OCI-LY3 (cell line): ENCODE results near the gene RNF208.

ENCODE experiments used
- H2AFZ ChIP-seq: fragments of 200-600, 300-600 bp; shearing (Covaris generic); 2 replicates; pipeline ENCODE4 v1.6.0; 2014; ENCODE audit warnings: antibody characterized with exemption, low read depth, low read length
- H3K27ac ChIP-seq: fragments of 200-600, 300-600 bp; sonication (generic); 2 replicates; pipeline ENCODE4 v1.5.1; 2014; ENCODE audit warnings: mild to moderate bottlenecking, low read length, moderate library complexity, mixed read lengths
- H3K27me3 ChIP-seq: fragments of 200-600, 300-600 bp; sonication (generic); 2 replicates; pipeline ENCODE4 v1.6.1; 2014; ENCODE audit warnings: low read depth, low read length, mixed read lengths
- H3K36me3 ChIP-seq: fragments of 200-600, 300-600 bp; sonication (generic); replicated peaks from 2 replicates; pipeline ENCODE3; 2014; ENCODE audit warnings: low read depth, low read length, mixed read lengths
- H3K4me1 ChIP-seq: fragments of 300-600, 200-600 bp; sonication (generic); 2 replicates; pipeline ENCODE4 v1.6.1; 2014; ENCODE audit warnings: low read length, mixed read lengths
- H3K4me2 ChIP-seq: fragments of 200-600, 300-600 bp; sonication (generic); 2 replicates; pipeline ENCODE4 v1.6.1; 2014; ENCODE audit warnings: low read length, mixed read lengths
- H3K4me3 ChIP-seq: fragments of 300-600, 200-600 bp; sonication (generic); 2 replicates; pipeline ENCODE4 v1.5.1; 2014; ENCODE audit warnings: antibody characterized with exemption, mild to moderate bottlenecking, low read length, moderate library complexity
- H3K79me2 ChIP-seq: fragments of 300-600, 200-600 bp; shearing (Covaris generic); 2 replicates; pipeline ENCODE4 v1.6.1; 2014; ENCODE audit warnings: mild to moderate bottlenecking, low read length, mixed read lengths
- H3K9ac ChIP-seq: fragments of 300-600, 200-600 bp; shearing (Covaris generic); 2 replicates; pipeline ENCODE4 v1.6.0; 2014; ENCODE audit warnings: mild to moderate bottlenecking, low read length, moderate library complexity
- H3K9me3 ChIP-seq: fragments of 200-600, 300-600 bp; shearing (Covaris generic); 2 replicates; pipeline ENCODE4 v1.6.1; 2014; ENCODE audit warnings: low read length, mixed read lengths; ENCODE audit not compliant: insufficient read depth
- H4K20me1 ChIP-seq: fragments of 200-600, 300-600 bp; sonication (generic); 2 replicates; pipeline ENCODE4 v1.6.1; 2016; ENCODE audit warnings: low read length, mixed read lengths; ENCODE audit not compliant: insufficient read depth
- EZH2phosphoT487 ChIP-seq: fragments of 200-600 bp; shearing (Covaris generic); IDR thresholded peaks from 2 replicates; pipeline ENCODE4 v1.6.1; 2018; ENCODE audit warnings: antibody characterized with exemption, mixed run types, low read depth
- TF ChIP-seq, protein P1 (sequence below): fragments of 200-600, 300-600 bp; sonication (generic); IDR thresholded peaks from 2 replicates; pipeline ENCODE4 v1.5.1; 2014; ENCODE audit warnings: antibody characterized with exemption, low read length, low read depth

RNF208 gene

DNA sequence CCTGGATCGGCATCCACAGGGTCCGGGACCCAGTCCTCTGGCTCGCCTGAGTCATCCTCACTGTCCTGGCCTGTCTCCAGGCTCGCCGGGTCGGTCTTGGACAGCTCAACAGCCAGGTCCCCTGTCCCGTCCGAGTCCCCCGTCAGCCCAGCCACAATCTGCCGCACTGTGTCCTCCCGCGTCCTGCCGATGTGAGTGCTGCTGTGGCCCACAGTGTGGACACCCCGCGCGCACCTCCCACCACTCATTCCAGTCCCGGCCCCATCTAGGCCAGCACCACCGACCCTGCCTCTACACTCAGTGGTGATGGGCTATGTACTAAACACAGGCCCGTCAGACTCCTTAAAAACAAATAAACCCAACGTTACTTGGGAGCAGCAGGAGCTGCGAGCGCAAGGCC lies 40.4 kb downstream of the RNF208 start:
- Histone ChIP-seq H3K9ac (no peak overlapping the region), H4K20me1 (no peaks in the 10 kb centered on the region; the same call in 1 of the 2 replicates), H3K4me3 (no peak overlapping the region), H3K36me3 (peaks cover 38% of the 10 kb centered on the region), H3K4me1 (no peaks in the 10 kb centered on the region; the same call in 1 of the 2 replicates), H2AFZ (no peak overlapping the region), H3K9me3 (no peaks in the 10 kb centered on the region), H3K27me3 (no peaks in the 10 kb centered on the region), H3K27ac (no peak overlapping the region), H3K79me2 (peaks cover 10% of the 10 kb centered on the region), H3K4me2 (no peak overlapping the region)
- no peak for TF ChIP-seq EZH2phosphoT487
- TF ChIP-seq, protein P1, sequence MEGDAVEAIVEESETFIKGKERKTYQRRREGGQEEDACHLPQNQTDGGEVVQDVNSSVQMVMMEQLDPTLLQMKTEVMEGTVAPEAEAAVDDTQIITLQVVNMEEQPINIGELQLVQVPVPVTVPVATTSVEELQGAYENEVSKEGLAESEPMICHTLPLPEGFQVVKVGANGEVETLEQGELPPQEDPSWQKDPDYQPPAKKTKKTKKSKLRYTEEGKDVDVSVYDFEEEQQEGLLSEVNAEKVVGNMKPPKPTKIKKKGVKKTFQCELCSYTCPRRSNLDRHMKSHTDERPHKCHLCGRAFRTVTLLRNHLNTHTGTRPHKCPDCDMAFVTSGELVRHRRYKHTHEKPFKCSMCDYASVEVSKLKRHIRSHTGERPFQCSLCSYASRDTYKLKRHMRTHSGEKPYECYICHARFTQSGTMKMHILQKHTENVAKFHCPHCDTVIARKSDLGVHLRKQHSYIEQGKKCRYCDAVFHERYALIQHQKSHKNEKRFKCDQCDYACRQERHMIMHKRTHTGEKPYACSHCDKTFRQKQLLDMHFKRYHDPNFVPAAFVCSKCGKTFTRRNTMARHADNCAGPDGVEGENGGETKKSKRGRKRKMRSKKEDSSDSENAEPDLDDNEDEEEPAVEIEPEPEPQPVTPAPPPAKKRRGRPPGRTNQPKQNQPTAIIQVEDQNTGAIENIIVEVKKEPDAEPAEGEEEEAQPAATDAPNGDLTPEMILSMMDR: no peak

DNA sequence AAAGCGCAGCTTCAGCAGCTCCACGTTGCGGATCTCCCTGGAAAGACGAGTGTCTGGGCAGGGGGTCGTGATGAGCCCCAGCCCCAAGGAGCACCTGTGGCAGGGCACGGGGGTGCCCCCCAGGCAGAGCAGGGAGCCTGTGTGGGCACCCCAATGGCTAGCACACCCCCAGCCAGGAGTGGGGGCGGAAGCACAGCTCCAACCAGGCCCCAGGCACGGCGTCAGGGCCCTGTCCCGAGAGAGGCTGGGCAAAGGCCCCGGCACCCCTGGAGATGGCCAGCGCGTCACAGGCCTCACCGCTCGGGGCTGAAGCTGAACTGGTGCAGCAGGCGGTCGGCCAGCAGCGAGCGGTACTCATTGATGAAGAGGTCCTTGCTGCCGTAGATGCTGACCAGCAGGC lies 41.5 kb downstream of the RNF208 start:
- Histone ChIP-seq H3K9me3 (no peaks in the 10 kb centered on the region), H3K36me3 (peaks cover 35% of the 10 kb centered on the region), H3K4me2 (no peak overlapping the region), H3K27me3 (no peaks in the 10 kb centered on the region), H3K27ac (no peak overlapping the region), H3K79me2 (no peaks in the 10 kb centered on the region; the same call in 1 of the 2 replicates), H4K20me1 (no peaks in the 10 kb centered on the region; the same call in 1 of the 2 replicates), H2AFZ (no peak overlapping the region), H3K4me3 (no peak overlapping the region), H3K4me1 (no peaks in the 10 kb centered on the region), H3K9ac (no peak overlapping the region)
- TF ChIP-seq, protein P1: no peak
- TF ChIP-seq EZH2phosphoT487: no peak

DNA sequence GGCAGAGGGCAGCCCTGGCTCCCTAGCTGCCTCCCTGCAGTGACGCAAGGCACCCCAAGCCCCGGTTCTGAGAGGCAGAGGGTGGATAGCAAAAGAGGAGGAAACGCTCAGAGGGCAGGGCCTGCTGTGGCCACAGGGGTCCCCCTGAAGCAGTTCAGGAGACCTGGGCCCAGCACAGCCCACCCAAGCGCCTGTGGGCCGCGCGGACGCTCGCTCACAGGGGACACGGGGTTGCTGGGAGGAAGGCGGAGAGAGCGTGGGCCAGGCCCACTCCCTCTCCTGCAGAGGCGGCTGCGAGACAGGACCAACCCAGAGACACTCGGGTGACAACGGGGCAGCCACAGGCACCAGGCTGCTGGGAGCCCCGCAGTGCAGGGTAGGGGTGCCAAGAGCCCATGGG lies 42.3 kb downstream of the RNF208 start:
- no peak for TF ChIP-seq EZH2phosphoT487
- TF ChIP-seq, protein P1: no peak
- Histone ChIP-seq H3K27ac (no peak overlapping the region), H3K9me3 (no peaks in the 10 kb centered on the region), H3K4me3 (no peak overlapping the region), H3K4me2 (no peak overlapping the region), H2AFZ (no peak overlapping the region), H3K79me2 (no peaks in the 10 kb centered on the region), H3K9ac (no peak overlapping the region), H3K36me3 (peaks cover 35% of the 10 kb centered on the region), H3K4me1 (peaks cover 7% of the 10 kb centered on the region), H3K27me3 (no peaks in the 10 kb centered on the region), H4K20me1 (no peaks in the 10 kb centered on the region; the same call in 1 of the 2 replicates)

DNA sequence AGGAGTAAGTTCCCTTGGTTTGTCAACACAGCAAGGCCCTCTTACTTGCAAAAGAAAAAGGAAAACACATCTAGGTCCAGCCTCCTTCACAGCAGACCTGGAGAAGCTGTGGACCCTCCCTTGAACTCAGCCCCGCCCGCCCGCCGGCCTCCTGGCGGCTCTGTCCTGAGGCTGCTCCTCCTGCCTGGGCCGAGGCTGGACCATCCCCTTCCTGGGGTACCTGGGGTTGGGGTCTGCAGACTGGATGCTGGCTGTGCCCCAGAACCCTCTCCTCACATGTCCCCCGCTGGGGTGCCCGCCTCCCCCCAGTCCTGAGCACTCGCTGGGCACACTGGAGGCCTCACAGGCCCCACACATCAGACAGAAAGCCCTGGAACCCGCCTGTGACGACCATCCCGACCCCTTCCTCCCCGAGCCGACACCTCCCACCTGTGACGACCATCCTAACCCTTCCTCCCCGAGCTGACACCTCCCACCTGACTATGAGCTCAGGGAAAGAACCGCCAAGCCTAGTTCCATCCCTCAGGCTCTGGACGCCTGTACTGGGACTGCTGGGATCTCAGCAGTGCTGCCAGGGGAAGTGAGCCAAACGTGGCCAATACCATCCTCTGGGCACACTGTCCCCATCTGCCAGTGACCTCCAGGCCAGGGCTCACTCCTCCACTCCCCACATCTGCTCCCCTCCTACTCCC lies 43.0 kb downstream of the RNF208 start:
- Histone ChIP-seq H3K9ac (no peak overlapping the region), H3K4me1 (peaks cover 12% of the 10 kb centered on the region), H3K79me2 (no peaks in the 10 kb centered on the region), H3K27me3 (no peaks in the 10 kb centered on the region), H2AFZ (no peak overlapping the region), H4K20me1 (no peaks in the 10 kb centered on the region; the same call in 1 of the 2 replicates), H3K4me3 (no peak overlapping the region), H3K27ac (no peak overlapping the region), H3K9me3 (no peaks in the 10 kb centered on the region), H3K36me3 (peaks cover 35% of the 10 kb centered on the region), H3K4me2 (no peak overlapping the region)
- TF ChIP-seq, protein P1: no peak
- TF ChIP-seq EZH2phosphoT487: no peak
